Measurements from ENCODE around the gene CHST4.
"Not testable (repeated sequence)": the region's sequence is repeated elsewhere in the genome, so short reads cannot be mapped to it uniquely, and the experiment has no call there.

CHST4 gene

GRCh38 chr16:71570144-71570543, 43.9 kb downstream of the CHST4 start:
- no peak for DNase-seq

DNA sequence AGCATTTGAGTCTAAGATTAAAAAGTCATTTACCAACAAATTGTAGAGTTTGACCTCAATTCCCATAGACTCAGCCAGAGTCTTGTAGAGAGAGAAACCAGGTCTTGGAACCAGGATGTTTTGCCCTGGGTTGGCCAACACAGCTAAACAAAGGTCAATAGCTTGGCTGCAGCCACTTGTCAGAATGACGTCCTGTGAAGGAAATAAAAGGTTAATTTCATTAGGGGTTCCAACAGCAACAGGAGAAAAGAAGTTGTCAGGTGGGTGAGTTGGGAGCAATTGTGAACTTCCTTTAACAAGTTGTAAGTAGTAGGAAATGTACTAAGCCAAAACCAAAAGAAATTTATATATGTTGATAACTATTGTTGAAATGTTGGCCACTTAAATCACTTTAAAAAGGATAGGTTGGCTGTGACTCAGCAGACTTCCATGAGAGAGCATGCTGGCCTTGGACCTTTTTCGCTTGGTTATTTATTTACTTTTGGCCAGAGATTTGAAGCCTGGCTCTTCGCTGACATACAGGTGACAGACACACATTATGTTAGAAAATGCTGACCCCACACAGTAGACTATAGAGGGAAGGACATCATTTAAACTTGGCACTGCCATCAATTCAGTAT, 46.4 kb downstream of the CHST4 start:
- DNase-seq = no peak

GRCh38 chr16:71573387-71574094, 47.3 kb downstream of the CHST4 start:
- no peak for DNase-seq

DNA sequence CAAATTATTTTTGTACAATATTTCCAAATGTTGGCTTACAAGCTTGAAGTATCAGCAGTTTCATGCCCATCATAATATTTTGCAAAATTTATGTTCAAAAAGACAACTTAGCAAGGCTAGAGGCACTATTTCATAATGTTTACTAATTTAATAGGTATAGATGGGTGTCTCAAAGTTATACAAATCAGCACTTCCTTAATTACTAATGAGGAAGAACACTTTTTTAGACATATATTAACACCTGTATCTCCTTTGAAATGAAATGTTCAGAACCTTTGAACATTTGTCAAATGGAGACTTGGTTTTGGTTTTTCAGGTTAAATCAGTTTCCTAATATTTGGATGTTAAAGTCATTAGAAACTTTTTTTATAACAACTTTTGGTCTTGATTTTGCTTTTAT, 48.5 kb downstream of the CHST4 start:
- no peak for DNase-seq

- DNase-seq = no peak
These were observed 50.7 kb downstream of the CHST4 start, which contains the start of gene TAT for GRCh38 chr16:71576971-71577370. Gene TAT (minus strand): TSS chr16:71577092. CDS start chr16:71576415, 677 bp downstream.

- DNase-seq = not testable (repeated sequence)
These were observed 56.3 kb downstream of the CHST4 start for GRCh38 chr16:71582553-71582848.

DNA sequence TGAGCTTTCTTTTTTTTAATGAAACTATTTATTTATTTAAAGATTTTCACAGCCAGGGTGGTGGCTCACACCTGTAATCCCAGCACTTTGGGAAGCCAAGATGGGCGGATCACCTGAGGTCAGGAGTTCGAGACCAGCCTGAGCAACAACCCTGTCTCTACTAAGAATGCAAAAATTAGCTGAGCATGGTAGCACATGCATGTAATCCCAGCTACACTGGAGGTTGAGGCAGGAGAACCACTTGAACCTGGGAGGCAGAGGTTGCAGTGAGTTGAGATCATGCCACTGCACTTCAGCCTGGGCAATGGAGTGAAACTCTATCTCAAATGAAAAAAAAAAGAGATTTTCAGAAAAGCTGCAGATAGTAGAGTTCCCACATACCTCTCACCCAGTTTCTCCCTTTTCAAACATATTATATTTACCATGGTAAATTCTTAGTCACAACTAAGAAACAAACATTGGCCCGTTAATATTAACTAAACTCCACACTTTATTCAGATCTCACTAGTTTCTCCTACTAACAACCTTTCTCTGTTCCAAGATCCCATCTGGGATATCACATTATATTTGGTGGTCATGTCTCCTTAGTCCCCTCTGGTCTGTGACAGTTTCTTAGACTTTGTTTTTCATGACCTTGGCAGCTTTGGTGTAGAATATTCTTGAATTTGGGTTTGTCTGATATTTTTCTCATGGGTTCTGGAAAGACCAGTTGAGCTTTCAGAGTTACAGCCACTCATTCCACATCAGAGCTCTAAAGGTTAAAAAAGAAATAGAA, 58.5 kb downstream of the CHST4 start:
- DNase-seq = no peak

- no peak for DNase-seq
These were observed 59.1 kb downstream of the CHST4 start for GRCh38 chr16:71585318-71585703.
